IPS-18a (cell line): Measurements from ENCODE around the gene CAPS.

Experiments used
- H3K27ac ChIP-seq: one replicate; pipeline ENCODE4 v1.5.1; 2013; ENCODE audit warnings: low read length
- H3K27me3 ChIP-seq: one replicate; pipeline ENCODE4 v1.6.1; 2013; ENCODE audit warnings: mild to moderate bottlenecking, low read length; ENCODE audit not compliant: control insufficient read depth, insufficient read depth
- H3K36me3 ChIP-seq: one replicate; pipeline ENCODE4 v1.6.1; 2013; ENCODE audit warnings: low read depth, low read length; ENCODE audit not compliant: control insufficient read depth
- H3K4me1 ChIP-seq: one replicate; pipeline ENCODE4 v1.6.1; 2013; ENCODE audit warnings: low read depth, low read length; ENCODE audit not compliant: control insufficient read depth
- H3K4me3 ChIP-seq: one replicate; pipeline ENCODE4 v1.5.1; 2013; ENCODE audit warnings: low read length
- H3K9ac ChIP-seq: one replicate; pipeline ENCODE4 v1.6.1; 2013; ENCODE audit warnings: mild to moderate bottlenecking, low read length, moderate library complexity
- H3K9me3 ChIP-seq: one replicate; pipeline ENCODE4 v1.6.1; 2013; ENCODE audit warnings: low read depth, low read length; ENCODE audit not compliant: control insufficient read depth

The CAPS gene

GRCh38 chr19:5932146-5932545 lies 18.1 kb downstream of the CAPS start:
- H3K27me3 ChIP-seq = no peaks in the 10 kb centered on the region
- H3K36me3 ChIP-seq = peaks cover 39% of the 10 kb centered on the region
- no peak overlapping the region for H3K9ac ChIP-seq
- H3K27ac ChIP-seq = no peak overlapping the region
- H3K4me3 ChIP-seq = no peak overlapping the region
- H3K4me1 ChIP-seq = no peaks in the 10 kb centered on the region
- H3K9me3 ChIP-seq = no peaks in the 10 kb centered on the region

DNA sequence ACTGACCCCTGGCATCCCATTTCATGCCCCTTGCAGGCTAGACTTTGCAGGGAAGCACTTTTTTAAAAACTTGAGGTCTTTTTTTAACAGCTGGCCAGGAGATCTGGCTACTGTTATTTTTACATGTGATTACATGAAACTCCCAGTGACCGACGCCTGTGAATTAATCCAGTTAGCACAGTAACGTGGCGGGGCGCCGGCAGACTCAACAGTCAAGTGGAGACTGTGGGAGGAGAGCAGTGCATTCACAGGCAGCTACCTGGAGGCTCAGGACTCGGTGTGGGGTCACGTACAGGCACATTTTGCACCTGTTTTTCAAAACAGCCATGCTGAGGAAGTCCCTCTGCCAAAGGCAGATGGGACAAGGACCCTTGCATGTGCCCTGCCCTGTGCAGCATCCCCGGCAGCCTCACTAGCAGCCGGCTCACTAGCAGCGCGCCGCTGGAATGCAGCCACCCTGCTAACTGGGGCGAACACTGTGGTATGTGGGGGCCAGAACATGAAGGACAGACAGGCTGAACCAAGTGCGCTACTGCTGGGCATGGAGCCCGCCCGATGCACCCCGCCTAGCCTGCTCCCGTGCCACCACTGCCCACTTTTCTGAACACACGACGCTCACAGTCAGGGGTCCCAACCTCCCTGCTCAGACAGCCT lies 18.7 kb downstream of the CAPS start:
- Histone ChIP-seq H3K4me3 (no peak overlapping the region), H3K9ac (no peak overlapping the region), H3K36me3 (peaks cover 34% of the 10 kb centered on the region), H3K4me1 (no peaks in the 10 kb centered on the region), H3K27ac (no peak overlapping the region), H3K27me3 (no peaks in the 10 kb centered on the region), H3K9me3 (no peaks in the 10 kb centered on the region)

GRCh38 chr19:5933391-5934068 lies 19.5 kb downstream of the CAPS start:
- Histone ChIP-seq H3K4me3 (no peak overlapping the region), H3K9ac (no peak overlapping the region), H3K36me3 (peaks cover 26% of the 10 kb centered on the region), H3K27me3 (no peaks in the 10 kb centered on the region), H3K27ac (no peak overlapping the region), H3K9me3 (no peaks in the 10 kb centered on the region), H3K4me1 (no peaks in the 10 kb centered on the region)

- peaks cover 21% of the 10 kb centered on the region for H3K36me3 ChIP-seq
Measured at GRCh38 chr19:5934069-5934401, 20.0 kb downstream of the CAPS start.

GRCh38 chr19:5934774-5935472 lies 20.9 kb downstream of the CAPS start:
- Histone ChIP-seq H3K27me3 (no peaks in the 10 kb centered on the region), H3K9ac (no peak overlapping the region), H3K4me1 (no peaks in the 10 kb centered on the region), H3K9me3 (no peaks in the 10 kb centered on the region), H3K27ac (no peak overlapping the region), H3K4me3 (no peak overlapping the region), H3K36me3 (peaks cover 17% of the 10 kb centered on the region)

More at GRCh38 chr19:5934069-5934401, 20.0 kb downstream of the CAPS start:
- Histone ChIP-seq H3K9me3 (no peaks in the 10 kb centered on the region), H3K27me3 (no peaks in the 10 kb centered on the region), H3K27ac (no peak overlapping the region), H3K4me1 (no peaks in the 10 kb centered on the region), H3K4me3 (no peak overlapping the region), H3K9ac (no peak overlapping the region)

DNA sequence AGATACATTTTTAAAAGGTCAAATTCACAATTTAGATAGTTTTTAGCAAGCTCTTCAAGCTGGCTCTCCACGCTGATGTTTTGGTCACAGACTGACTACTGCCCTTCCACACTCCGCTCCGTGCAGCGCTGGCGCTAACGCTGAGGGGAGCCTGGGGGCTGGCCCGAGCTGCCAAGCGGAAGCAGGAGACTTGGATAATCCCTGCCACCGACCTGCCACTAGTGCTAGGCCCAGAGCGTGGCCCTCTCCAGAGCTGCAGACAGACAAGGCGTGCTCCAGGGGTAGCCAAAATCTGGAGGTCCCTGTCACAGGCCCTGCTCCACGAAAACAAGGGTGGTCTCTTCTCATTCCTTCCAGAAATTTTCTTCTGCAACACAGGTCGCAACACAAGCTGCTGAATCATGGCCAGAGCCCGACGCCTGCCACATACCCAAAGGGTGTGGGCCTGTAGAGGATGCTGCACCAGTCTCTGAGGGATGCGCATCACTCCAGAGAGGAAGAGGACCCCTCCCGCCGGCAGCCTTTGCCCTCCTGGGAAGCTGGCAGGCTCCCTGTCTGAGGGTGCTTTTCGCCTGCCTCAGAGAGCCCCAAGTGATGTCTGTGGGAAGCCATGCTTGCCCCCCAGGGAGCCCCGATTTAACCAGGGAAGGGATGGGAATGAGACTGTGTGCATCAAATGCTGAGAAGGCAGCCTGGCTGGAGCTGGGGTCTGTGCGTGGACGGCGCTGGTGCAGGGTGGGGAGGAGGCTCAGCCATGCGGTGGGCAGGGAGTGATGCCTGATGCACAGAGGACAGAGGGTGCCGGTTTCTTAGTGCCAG lies 21.6 kb downstream of the CAPS start:
- Histone ChIP-seq H3K27ac (no peak overlapping the region), H3K27me3 (no peaks in the 10 kb centered on the region), H3K4me1 (no peaks in the 10 kb centered on the region), H3K4me3 (no peak overlapping the region), H3K36me3 (peaks cover 22% of the 10 kb centered on the region), H3K9ac (no peak overlapping the region), H3K9me3 (no peaks in the 10 kb centered on the region)

DNA sequence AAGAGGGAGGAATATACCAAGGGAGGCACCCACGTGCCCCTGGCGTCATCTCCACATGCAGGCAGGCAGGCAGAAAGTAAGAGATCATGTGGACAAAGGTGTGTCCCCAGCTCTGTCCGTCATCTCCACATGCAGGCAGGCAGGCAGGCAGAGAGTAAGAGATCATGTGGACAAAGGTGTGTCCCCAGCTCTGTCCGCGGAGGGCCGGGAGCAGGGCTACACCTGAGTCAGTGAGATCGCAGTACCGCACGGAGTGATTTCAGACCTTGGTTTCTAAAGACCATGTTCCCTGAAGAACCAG lies 22.2 kb downstream of the CAPS start:
- Histone ChIP-seq H3K9me3 (no peaks in the 10 kb centered on the region), H3K4me1 (no peaks in the 10 kb centered on the region), H3K27ac (no peak overlapping the region), H3K4me3 (no peak overlapping the region), H3K9ac (no peak overlapping the region), H3K36me3 (peaks cover 22% of the 10 kb centered on the region), H3K27me3 (no peaks in the 10 kb centered on the region)

DNA sequence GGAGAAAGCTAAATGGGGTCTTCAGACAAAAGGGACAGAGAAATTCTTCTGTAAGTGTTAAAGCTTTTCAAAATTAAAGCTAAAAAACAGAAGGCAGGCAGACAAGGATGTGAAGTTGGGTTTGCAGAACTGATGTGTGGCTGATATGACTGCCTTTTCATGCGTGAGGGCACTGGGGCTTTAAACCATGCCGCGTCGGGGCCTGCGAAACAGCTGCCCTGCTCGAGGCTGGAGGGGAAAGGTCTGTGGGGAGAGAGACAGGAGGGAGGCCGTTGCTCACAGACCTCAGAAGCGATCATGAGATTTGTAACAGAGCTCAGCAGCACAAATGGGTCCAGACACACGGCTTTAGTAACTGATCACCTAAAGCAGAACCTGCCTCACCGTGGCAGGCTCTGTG lies 23.5 kb downstream of the CAPS start:
- H3K27ac ChIP-seq = no peak overlapping the region
- H3K4me3 ChIP-seq = no peak overlapping the region
- H3K9ac ChIP-seq = no peak overlapping the region

GRCh38 chr19:5940260-5941208 lies 26.5 kb downstream of the CAPS start:
- Histone ChIP-seq H3K27me3 (no peaks in the 10 kb centered on the region), H3K9me3 (no peaks in the 10 kb centered on the region), H3K9ac (no peak overlapping the region), H3K36me3 (peaks cover 20% of the 10 kb centered on the region), H3K4me1 (no peaks in the 10 kb centered on the region), H3K4me3 (no peak overlapping the region), H3K27ac (no peak overlapping the region)

More for the DNA sequence above, 23.5 kb downstream of the CAPS start:
- Histone ChIP-seq H3K4me1 (no peaks in the 10 kb centered on the region), H3K27me3 (no peaks in the 10 kb centered on the region), H3K36me3 (peaks cover 20% of the 10 kb centered on the region), H3K9me3 (no peaks in the 10 kb centered on the region)

GRCh38 chr19:5941673-5942072 lies 27.6 kb downstream of the CAPS start:
- no peak overlapping the region for H3K9ac ChIP-seq
- H3K27me3 ChIP-seq = no peaks in the 10 kb centered on the region
- no peak overlapping the region for H3K27ac ChIP-seq
- peaks cover 20% of the 10 kb centered on the region for H3K36me3 ChIP-seq
- H3K4me1 ChIP-seq = no peaks in the 10 kb centered on the region
- H3K4me3 ChIP-seq = no peak overlapping the region
- H3K9me3 ChIP-seq = no peaks in the 10 kb centered on the region

DNA sequence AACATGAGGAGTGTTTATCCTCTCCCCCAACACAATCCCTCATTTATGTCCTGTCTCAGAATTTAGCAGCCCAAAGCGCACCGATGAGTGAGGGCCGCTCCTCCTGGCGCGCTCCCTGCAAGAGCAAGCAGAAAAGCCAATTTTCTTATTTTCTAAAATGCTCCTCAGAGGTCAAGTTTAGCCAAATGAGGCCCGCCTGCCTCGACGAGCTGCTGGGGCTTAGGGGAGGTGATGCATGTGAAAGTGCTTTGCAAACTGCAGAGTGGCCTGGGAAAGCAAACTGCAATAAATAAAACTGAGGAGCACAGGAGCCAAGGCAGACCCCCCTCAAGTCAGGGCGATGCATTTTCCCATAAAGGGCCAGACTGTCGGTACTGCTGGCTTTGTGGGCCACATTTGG lies 29.0 kb downstream of the CAPS start:
- H3K27ac ChIP-seq = no peak overlapping the region
- H3K9ac ChIP-seq = no peak overlapping the region
- H3K36me3 ChIP-seq = peaks cover 20% of the 10 kb centered on the region

More for the DNA sequence above, 29.0 kb downstream of the CAPS start:
- Histone ChIP-seq H3K4me3 (no peak overlapping the region), H3K9me3 (no peaks in the 10 kb centered on the region), H3K4me1 (peaks cover 5% of the 10 kb centered on the region), H3K27me3 (no peaks in the 10 kb centered on the region)
